GM03348 (cell line): ENCODE results near the gene CMTM5.
"Not testable (repeated sequence)": the region's sequence is repeated elsewhere in the genome, so short reads cannot be mapped to it uniquely, and the experiment has no call there.

Experiments used
- DNase-seq: peaks from one replicate; pipeline ENCODE4 v3.0.0; 2012; ENCODE audit warnings: low spot score

CMTM5 gene

GRCh38 chr14:23414906-23415820 lies 38.3 kb downstream of the CMTM5 start:
- DNase-seq: no peak

GRCh38 chr14:23415821-23416778 lies 39.3 kb downstream of the CMTM5 start:
- no peak for DNase-seq

- DNase-seq: no peak
Observed at GRCh38 chr14:23416801-23417200, 40.0 kb downstream of the CMTM5 start.

- DNase-seq: not testable (repeated sequence)
Observed at GRCh38 chr14:23417269-23417668, 40.4 kb downstream of the CMTM5 start.

GRCh38 chr14:23418021-23418420 lies 41.2 kb downstream of the CMTM5 start:
- no peak for DNase-seq

GRCh38 chr14:23419646-23420045 lies 42.8 kb downstream of the CMTM5 start:
- DNase-seq: not testable (repeated sequence)

GRCh38 chr14:23421594-23421993 lies 44.7 kb downstream of the CMTM5 start:
- DNase-seq: no peak

GRCh38 chr14:23423657-23424056 lies 46.8 kb downstream of the CMTM5 start:
- no peak for DNase-seq

- DNase-seq: no peak
Observed at GRCh38 chr14:23425169-23425568, 48.3 kb downstream of the CMTM5 start.

GRCh38 chr14:23425798-23426197 lies 49.0 kb downstream of the CMTM5 start:
- not testable (repeated sequence) for DNase-seq

- no peak for DNase-seq
Observed at GRCh38 chr14:23428686-23429495, 52.0 kb downstream of the CMTM5 start.
